OCI-LY1 (cell line): ENCODE data around the gene TMEM38B.

ENCODE experiments used
- EZH2 ChIP-seq: fragments of 200-600 bp; sonication (generic), shearing (Covaris generic); IDR thresholded peaks from 2 replicates; pipeline ENCODE4 v1.8.0; 2017; ENCODE audit warnings: borderline replicate concordance, mixed run types, mild to moderate bottlenecking, antibody characterized with exemption, low read length, moderate library complexity, mixed read lengths
- TF ChIP-seq, protein P1 (sequence below): fragments of 200-600 bp; sonication (generic), shearing (Covaris generic); IDR thresholded peaks from 2 replicates; pipeline ENCODE4 v1.5.1; 2017; ENCODE audit warnings: mild to moderate bottlenecking, antibody characterized with exemption, low read length, moderate library complexity, mixed read lengths

DNA sequence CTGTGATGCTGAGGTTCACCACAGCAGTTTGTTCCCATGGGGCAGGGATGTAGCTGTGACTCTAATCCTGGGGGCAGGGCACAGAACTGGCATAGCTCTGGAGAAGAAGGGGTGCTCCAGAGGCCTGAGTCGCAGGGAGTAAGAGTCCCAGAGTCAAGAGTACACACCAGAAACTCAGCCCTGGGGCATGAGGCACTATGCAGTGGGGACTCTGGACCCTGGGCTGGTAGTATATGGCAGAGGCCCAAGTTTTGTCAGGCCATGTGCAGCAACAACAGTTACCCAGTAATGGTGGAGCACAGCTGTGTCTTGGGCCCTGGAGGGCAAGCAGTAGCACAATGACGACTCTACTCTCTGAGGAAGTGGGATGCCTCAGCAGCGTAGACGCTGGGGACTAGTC is 42.9 kb downstream of the TMEM38B start:
- TF ChIP-seq, protein P1, sequence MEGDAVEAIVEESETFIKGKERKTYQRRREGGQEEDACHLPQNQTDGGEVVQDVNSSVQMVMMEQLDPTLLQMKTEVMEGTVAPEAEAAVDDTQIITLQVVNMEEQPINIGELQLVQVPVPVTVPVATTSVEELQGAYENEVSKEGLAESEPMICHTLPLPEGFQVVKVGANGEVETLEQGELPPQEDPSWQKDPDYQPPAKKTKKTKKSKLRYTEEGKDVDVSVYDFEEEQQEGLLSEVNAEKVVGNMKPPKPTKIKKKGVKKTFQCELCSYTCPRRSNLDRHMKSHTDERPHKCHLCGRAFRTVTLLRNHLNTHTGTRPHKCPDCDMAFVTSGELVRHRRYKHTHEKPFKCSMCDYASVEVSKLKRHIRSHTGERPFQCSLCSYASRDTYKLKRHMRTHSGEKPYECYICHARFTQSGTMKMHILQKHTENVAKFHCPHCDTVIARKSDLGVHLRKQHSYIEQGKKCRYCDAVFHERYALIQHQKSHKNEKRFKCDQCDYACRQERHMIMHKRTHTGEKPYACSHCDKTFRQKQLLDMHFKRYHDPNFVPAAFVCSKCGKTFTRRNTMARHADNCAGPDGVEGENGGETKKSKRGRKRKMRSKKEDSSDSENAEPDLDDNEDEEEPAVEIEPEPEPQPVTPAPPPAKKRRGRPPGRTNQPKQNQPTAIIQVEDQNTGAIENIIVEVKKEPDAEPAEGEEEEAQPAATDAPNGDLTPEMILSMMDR = no peak
- TF ChIP-seq EZH2 = no peak
